Fibroblast of lung (primary cell): ENCODE results near the gene ABHD13.

Experiments used
- EZH2 ChIP-seq: IDR thresholded peaks from 2 replicates; pipeline ENCODE4 v1.5.1; 2012; ENCODE audit warnings: low read length, control low read depth, mild to moderate bottlenecking; ENCODE audit errors: missing control alignments
- TF ChIP-seq, protein P1 (sequence below), 2 donors: IDR thresholded peaks in 1 of 2; conservative IDR thresholded peaks in 1 of 2; 1 replicate in 1 of 2; 2 replicates in 1 of 2; pipeline ENCODE4 v1.5.1; 2011 to 2012; ENCODE audit warnings: low read length in 2 of 2, control low read depth in 1 of 2, inconsistent platforms in 1 of 2, low read depth in 1 of 2, mild to moderate bottlenecking in 1 of 2

DNA sequence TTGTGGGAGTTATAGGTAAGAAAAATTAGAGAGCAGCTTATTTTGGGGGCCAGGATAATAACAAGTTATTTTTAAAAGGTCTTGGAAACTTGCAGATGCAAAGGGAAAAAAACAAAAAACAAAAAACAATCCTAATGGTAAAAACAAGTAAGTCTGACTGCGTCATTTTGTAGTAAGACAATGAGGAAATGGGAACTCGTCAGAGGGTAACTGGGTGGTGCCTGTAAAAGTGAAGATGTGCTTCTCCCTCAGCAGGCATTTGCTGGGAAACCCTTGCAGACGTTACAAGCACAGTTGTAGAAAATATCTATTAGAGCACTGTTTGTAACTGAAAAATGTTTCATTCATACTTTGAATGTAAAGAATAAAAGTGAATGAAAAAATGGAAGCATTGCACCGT, 49.2 kb downstream of the ABHD13 start:
- no peak for TF ChIP-seq EZH2
- TF ChIP-seq, protein P1, sequence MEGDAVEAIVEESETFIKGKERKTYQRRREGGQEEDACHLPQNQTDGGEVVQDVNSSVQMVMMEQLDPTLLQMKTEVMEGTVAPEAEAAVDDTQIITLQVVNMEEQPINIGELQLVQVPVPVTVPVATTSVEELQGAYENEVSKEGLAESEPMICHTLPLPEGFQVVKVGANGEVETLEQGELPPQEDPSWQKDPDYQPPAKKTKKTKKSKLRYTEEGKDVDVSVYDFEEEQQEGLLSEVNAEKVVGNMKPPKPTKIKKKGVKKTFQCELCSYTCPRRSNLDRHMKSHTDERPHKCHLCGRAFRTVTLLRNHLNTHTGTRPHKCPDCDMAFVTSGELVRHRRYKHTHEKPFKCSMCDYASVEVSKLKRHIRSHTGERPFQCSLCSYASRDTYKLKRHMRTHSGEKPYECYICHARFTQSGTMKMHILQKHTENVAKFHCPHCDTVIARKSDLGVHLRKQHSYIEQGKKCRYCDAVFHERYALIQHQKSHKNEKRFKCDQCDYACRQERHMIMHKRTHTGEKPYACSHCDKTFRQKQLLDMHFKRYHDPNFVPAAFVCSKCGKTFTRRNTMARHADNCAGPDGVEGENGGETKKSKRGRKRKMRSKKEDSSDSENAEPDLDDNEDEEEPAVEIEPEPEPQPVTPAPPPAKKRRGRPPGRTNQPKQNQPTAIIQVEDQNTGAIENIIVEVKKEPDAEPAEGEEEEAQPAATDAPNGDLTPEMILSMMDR (conservative IDR thresholded peaks at IDR 0.05 in 1 of 2, IDR thresholded peaks at IDR 0.05 in 1 of 2; ENCODE audit: low read depth in 1 of 2, low read length in 2 of 2), result no peak
